ENCODE results near the gene GM2A.

Gene GM2A

GRCh38 chr5:151223447-151224264, 29.3 kb upstream of the GM2A start, which contains the start of gene CCDC69:
Gene CCDC69 (minus strand): TSS chr5:151224092. CDS start chr5:151223970, 122 bp downstream.
- H3K27ac ChIP-seq: peak within 1 kb of the TSS; percentile 100
- H3K4me3 ChIP-seq (ENCODE audit: low read depth in 1 of 2, low read length in 1 of 2): peak within 1 kb of the TSS; percentile 82 to 86
- no peaks in the 10 kb centered on the region for H3K36me3 ChIP-seq
- no peaks in the 10 kb centered on the region for H3K27me3 ChIP-seq
- no peaks in the 10 kb centered on the region for H3K9me3 ChIP-seq
- TF ChIP-seq CTCF (IDR thresholded peaks at IDR 0.05): no peak
- peaks cover 57 to 64% of the 10 kb centered on the region in 2 experiments for H3K4me1 ChIP-seq (ENCODE audit: control insufficient read depth in 1 of 2, insufficient read depth in 1 of 2, low read depth in 1 of 2, low read length in 1 of 2)

- Histone ChIP-seq H3K36me3 (no peaks in the 10 kb centered on the region), H3K4me1 (ENCODE audit: control insufficient read depth in 1 of 2, insufficient read depth in 1 of 2, low read depth in 1 of 2, low read length in 1 of 2) (peaks cover 57 to 60% of the 10 kb centered on the region in 2 experiments), H3K4me3 (ENCODE audit: low read depth in 1 of 2, low read length in 1 of 2) (peak overlapping the region; percentile 82 to 86), H3K27ac (peak overlapping the region; percentile 100), H3K27me3 (no peaks in the 10 kb centered on the region), H3K9me3 (no peaks in the 10 kb centered on the region)
- TF ChIP-seq CTCF (IDR thresholded peaks at IDR 0.05): no peak
Measured at GRCh38 chr5:151224372-151224771, 28.6 kb upstream of the GM2A start.

GRCh38 chr5:151225071-151225470, 27.9 kb upstream of the GM2A start:
- H3K9me3 ChIP-seq: no peaks in the 10 kb centered on the region
- H3K4me3 ChIP-seq (ENCODE audit: low read depth in 1 of 2, low read length in 1 of 2): peak overlapping the region in 1 of 2 experiments; percentile 86
- H3K4me1 ChIP-seq (ENCODE audit: control insufficient read depth in 1 of 2, insufficient read depth in 1 of 2, low read depth in 1 of 2, low read length in 1 of 2): peaks cover 52 to 55% of the 10 kb centered on the region in 2 experiments
- no peaks in the 10 kb centered on the region for H3K27me3 ChIP-seq
- no peaks in the 10 kb centered on the region for H3K36me3 ChIP-seq
- peak overlapping the region; percentile 100 for H3K27ac ChIP-seq
- TF ChIP-seq CTCF (IDR thresholded peaks at IDR 0.05): no peak

- Histone ChIP-seq H3K27ac (peak overlapping the region; percentile 100), H3K4me3 (ENCODE audit: low read depth in 1 of 2, low read length in 1 of 2) (no peak overlapping the region), H3K9me3 (no peaks in the 10 kb centered on the region), H3K4me1 (ENCODE audit: control insufficient read depth in 1 of 2, insufficient read depth in 1 of 2, low read depth in 1 of 2, low read length in 1 of 2) (peaks cover 48 to 51% of the 10 kb centered on the region in 2 experiments), H3K36me3 (no peaks in the 10 kb centered on the region), H3K27me3 (no peaks in the 10 kb centered on the region)
- no peak for TF ChIP-seq CTCF (IDR thresholded peaks at IDR 0.05)
Measured at GRCh38 chr5:151225475-151225874, 27.5 kb upstream of the GM2A start.

GRCh38 chr5:151227918-151228447, 25.0 kb upstream of the GM2A start:
- Histone ChIP-seq H3K36me3 (no peaks in the 10 kb centered on the region), H3K27me3 (no peaks in the 10 kb centered on the region), H3K4me3 (ENCODE audit: low read depth in 1 of 2, low read length in 1 of 2) (no peak overlapping the region), H3K4me1 (ENCODE audit: control insufficient read depth in 1 of 2, insufficient read depth in 1 of 2, low read depth in 1 of 2, low read length in 1 of 2) (peaks cover 23 to 25% of the 10 kb centered on the region in 2 experiments), H3K9me3 (no peaks in the 10 kb centered on the region), H3K27ac (no peak overlapping the region)
- TF ChIP-seq CTCF (IDR thresholded peaks at IDR 0.05): no peak

All from neutrophil (primary cell).